ENCODE measurements around the gene KRTAP22-2. TPM values are rescaled to one million over a fixed set of nuclear protein-coding genes. Genes with fewer than 3 reads are reported as not detected.

Gene KRTAP22-2
- total and polyA plus RNA-seq, 2 of the 4 experiments (the other 2 are of a cell fraction), result not detected

- Histone ChIP-seq H3K27me3 (ENCODE audit: control insufficient read depth, insufficient read depth, low read length) (no peaks in the 10 kb centered on the region), H2AK9ac (replicated peaks; ENCODE audit: low read depth, low read length, poor library complexity) (no peak overlapping the region), H3K23ac (ENCODE audit: low read depth, low read length) (no peak overlapping the region), H3K27ac (ENCODE audit: insufficient read depth, low read length) (no peak overlapping the region), H3K14ac (replicated peaks; ENCODE audit: low read depth, low read length) (no peak overlapping the region), H3K9me3 (ENCODE audit: control insufficient read depth, insufficient read depth, low read length) (peaks cover 4% of the 10 kb centered on the region), H3K18ac (ENCODE audit: low read depth, low read length) (no peak overlapping the region), H2AFZ (replicated peaks; ENCODE audit: low read length, poor library complexity) (no peak overlapping the region), H3K4me3 (ENCODE audit: insufficient read depth, low read depth, low read length) (no peak overlapping the region), H3K56ac (ENCODE audit: extremely low read depth, insufficient read depth, low read length) (no peak overlapping the region), H4K91ac (ENCODE audit: insufficient read depth, low read depth, low read length) (no peak overlapping the region), H2BK20ac (ENCODE audit: low read depth, low read length) (no peak overlapping the region), H3K36me3 (ENCODE audit: control insufficient read depth, insufficient read depth, low read length) (no peaks in the 10 kb centered on the region), H3K9me1 (ENCODE audit: insufficient read depth, low read length) (no peaks in the 10 kb centered on the region), H2BK120ac (ENCODE audit: low read depth, low read length) (no peak overlapping the region), H2BK5ac (ENCODE audit: low read depth, low read length, poor library complexity, severe bottlenecking) (no peak overlapping the region), H4K8ac (ENCODE audit: low read depth in 2 of 2, low read length in 2 of 2) (no peak overlapping the region), H4K5ac (ENCODE audit: low read depth, low read length) (no peak overlapping the region), H4K20me1 (ENCODE audit: insufficient read depth, low read length) (no peaks in the 10 kb centered on the region), H3K9ac (ENCODE audit: low read depth, low read length) (no peak overlapping the region), H2AK5ac (ENCODE audit: low read depth, low read length) (no peak overlapping the region), H3K4me1 (ENCODE audit: control insufficient read depth, insufficient read depth, low read length) (no peaks in the 10 kb centered on the region), H3K4ac (ENCODE audit: low read depth, low read length) (no peak overlapping the region), H3K79me1 (ENCODE audit: low read depth in 1 of 2, low read length in 2 of 2) (no peaks in the 10 kb centered on the region), H2BK15ac (ENCODE audit: low read depth, low read length) (no peak overlapping the region), H3K4me2 (ENCODE audit: low read depth, low read length) (no peak overlapping the region)
- ChIA-PET CTCF (no interaction called here), POLR2A (ENCODE audit: unreplicated experiment) (no interaction called here)
- TF ChIP-seq RAD21 (IDR thresholded peaks at IDR 0.05; ENCODE audit: low read length) (no peak), NFE2L2 (IDR thresholded peaks at IDR 0.05; ENCODE audit: low read depth, low read length) (no peak), CHD1 (IDR thresholded peaks at IDR 0.05; ENCODE audit: low read depth, low read length) (no peak), RCOR1 (IDR thresholded peaks at IDR 0.05; ENCODE audit: insufficient replicate concordance, low read length) (no peak), CEBPB (IDR thresholded peaks at IDR 0.05; ENCODE audit: low read depth, low read length) (no peak), MAZ (IDR thresholded peaks at IDR 0.05; ENCODE audit: borderline replicate concordance, low read depth, low read length) (no peak), FOS (IDR thresholded peaks at IDR 0.05; ENCODE audit: low read depth, low read length) (no peak), BHLHE40 (IDR thresholded peaks at IDR 0.05; ENCODE audit: low read depth, low read length) (no peak), SMC3 (IDR thresholded peaks at IDR 0.05; ENCODE audit: low read depth, low read length) (no peak), POLR2A (IDR thresholded peaks at IDR 0.05; ENCODE audit: low read depth, low read length) (no peak), MXI1 (IDR thresholded peaks at IDR 0.05; ENCODE audit: borderline replicate concordance, low read depth, low read length) (no peak)
- TF ChIP-seq, protein P1, sequence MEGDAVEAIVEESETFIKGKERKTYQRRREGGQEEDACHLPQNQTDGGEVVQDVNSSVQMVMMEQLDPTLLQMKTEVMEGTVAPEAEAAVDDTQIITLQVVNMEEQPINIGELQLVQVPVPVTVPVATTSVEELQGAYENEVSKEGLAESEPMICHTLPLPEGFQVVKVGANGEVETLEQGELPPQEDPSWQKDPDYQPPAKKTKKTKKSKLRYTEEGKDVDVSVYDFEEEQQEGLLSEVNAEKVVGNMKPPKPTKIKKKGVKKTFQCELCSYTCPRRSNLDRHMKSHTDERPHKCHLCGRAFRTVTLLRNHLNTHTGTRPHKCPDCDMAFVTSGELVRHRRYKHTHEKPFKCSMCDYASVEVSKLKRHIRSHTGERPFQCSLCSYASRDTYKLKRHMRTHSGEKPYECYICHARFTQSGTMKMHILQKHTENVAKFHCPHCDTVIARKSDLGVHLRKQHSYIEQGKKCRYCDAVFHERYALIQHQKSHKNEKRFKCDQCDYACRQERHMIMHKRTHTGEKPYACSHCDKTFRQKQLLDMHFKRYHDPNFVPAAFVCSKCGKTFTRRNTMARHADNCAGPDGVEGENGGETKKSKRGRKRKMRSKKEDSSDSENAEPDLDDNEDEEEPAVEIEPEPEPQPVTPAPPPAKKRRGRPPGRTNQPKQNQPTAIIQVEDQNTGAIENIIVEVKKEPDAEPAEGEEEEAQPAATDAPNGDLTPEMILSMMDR (conservative IDR thresholded peaks at IDR 0.05; ENCODE audit: low read depth, low read length), result no peak
- TF ChIP-seq, protein P2, sequence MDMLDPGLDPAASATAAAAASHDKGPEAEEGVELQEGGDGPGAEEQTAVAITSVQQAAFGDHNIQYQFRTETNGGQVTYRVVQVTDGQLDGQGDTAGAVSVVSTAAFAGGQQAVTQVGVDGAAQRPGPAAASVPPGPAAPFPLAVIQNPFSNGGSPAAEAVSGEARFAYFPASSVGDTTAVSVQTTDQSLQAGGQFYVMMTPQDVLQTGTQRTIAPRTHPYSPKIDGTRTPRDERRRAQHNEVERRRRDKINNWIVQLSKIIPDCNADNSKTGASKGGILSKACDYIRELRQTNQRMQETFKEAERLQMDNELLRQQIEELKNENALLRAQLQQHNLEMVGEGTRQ (IDR thresholded peaks at IDR 0.05; ENCODE audit: low read depth, low read length), result no peak
- no peak for ATAC-seq (ENCODE audit: low read depth)
- intact Hi-C loops (cut with micrococcal nuclease) (no loop called here), in situ Hi-C loops (cut with MboI; ENCODE audit: low sequenced_read_pairs) (no loop called here), dilution Hi-C loops (cut with HindIII; ENCODE audit: low sequenced_read_pairs, unreplicated experiment) (no loop called here)
- BruUV-seq (replicated peaks), result no TSS peak
- no peak for DNase-seq
- WGBS, 2 experiments (ENCODE audit: extremely low coverage in 2 of 2, insufficient read length in 1 of 2), result no CpG with 5 or more reads among the region's 1 CpG
These were observed 10.9 kb downstream of the KRTAP22-2 start for GRCh38 chr21:30579346-30579745.
